ENCODE measurements around the gene PIGX. TPM values are rescaled to one million over a fixed set of nuclear protein-coding genes. Genes with fewer than 3 reads are reported as not detected.

The PIGX gene
- total and polyA plus RNA-seq, 4 donors = 5.1 to 10.0 (median 6.6) TPM

DNA sequence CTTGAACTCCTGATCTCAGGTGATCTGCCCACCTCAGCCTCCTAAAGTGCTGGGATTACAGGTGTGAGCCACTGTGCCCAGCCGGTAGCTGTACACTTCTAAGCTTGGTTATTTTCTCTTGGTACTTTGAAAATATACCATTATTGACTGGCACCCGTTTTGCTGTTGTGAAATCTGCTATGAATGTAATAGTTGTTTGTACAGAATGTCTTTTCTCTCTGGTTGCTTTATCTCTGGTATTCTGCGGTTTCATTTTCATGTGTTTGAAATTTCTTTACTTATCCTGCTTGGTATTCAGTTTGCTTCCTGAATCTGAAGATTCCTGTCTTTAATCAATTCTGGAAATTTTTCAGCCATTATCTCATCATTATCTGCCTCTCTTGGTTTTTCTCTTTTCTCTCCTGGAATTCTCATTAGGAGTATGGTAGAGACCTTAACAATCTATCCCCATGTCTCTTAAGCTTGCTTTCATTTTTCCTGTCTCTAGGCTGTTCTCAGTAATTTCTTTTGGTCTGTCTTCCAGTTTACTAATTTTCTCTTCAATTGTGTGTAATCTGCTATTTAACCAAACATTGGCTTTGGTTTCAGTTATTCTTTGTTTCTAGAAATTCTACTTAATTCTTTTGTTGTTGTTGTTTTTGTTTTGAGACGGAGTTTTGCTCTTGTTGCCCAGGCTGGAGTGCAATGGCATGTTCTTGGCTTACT, 24.6 kb downstream of the PIGX start:
- H3K27ac ChIP-seq (ENCODE audit: low read depth in 1 of 2, low read length in 2 of 2) = no peak overlapping the region
- peaks cover 0 to 3% (median 0%) of the 10 kb centered on the region in 4 donors for H3K36me3 ChIP-seq (ENCODE audit: control insufficient read depth in 4 of 4, insufficient read depth in 3 of 4, low read depth in 1 of 4, low read length in 3 of 4)
- peaks cover 0 to 7% (median 2%) of the 10 kb centered on the region in 4 donors for H3K4me1 ChIP-seq (ENCODE audit: control insufficient read depth in 4 of 4, insufficient read depth in 4 of 4, low read length in 3 of 4)
- TF ChIP-seq FOXA2 (IDR thresholded peaks at IDR 0.05) (no peak), CTCF (IDR thresholded peaks at IDR 0.05; ENCODE audit: low read depth, low read length, missing input control) (no peak), GABPA (IDR thresholded peaks at IDR 0.05 in 1 of 2, conservative IDR thresholded peaks at IDR 0.05 in 1 of 2) (no peak)
- no peak overlapping the region for H3K4me3 ChIP-seq (ENCODE audit: low read depth in 1 of 3, low read length in 3 of 3)
- 82% methylated on average over 4 of the region's 4 CpGs for WGBS
- no peak overlapping the region for H3K9ac ChIP-seq (ENCODE audit: low read depth in 1 of 2, low read length in 2 of 2)
- H3K27me3 ChIP-seq (ENCODE audit: control insufficient read depth in 4 of 4, insufficient read depth in 4 of 4, low read length in 3 of 4) = no peaks in the 10 kb centered on the region
- no peaks in the 10 kb centered on the region for H3K9me3 ChIP-seq (ENCODE audit: control insufficient read depth in 4 of 4, low read length in 3 of 4)
- no peak for DNase-seq (ENCODE audit: low spot score)

GRCh38 chr3:196737655-196738054, 25.5 kb downstream of the PIGX start:
- Histone ChIP-seq H3K36me3 (ENCODE audit: control insufficient read depth in 4 of 4, insufficient read depth in 3 of 4, low read depth in 1 of 4, low read length in 3 of 4) (peaks cover 0 to 3% (median 0%) of the 10 kb centered on the region in 4 donors), H3K9me3 (ENCODE audit: control insufficient read depth in 4 of 4, low read length in 3 of 4) (no peaks in the 10 kb centered on the region), H3K27me3 (ENCODE audit: control insufficient read depth in 4 of 4, insufficient read depth in 4 of 4, low read length in 3 of 4) (no peaks in the 10 kb centered on the region), H3K9ac (ENCODE audit: low read depth in 1 of 2, low read length in 2 of 2) (no peak overlapping the region), H3K4me3 (ENCODE audit: low read depth in 1 of 3, low read length in 3 of 3) (no peak overlapping the region), H3K27ac (ENCODE audit: low read depth in 1 of 2, low read length in 2 of 2) (no peak overlapping the region), H3K4me1 (ENCODE audit: control insufficient read depth in 4 of 4, insufficient read depth in 4 of 4, low read length in 3 of 4) (peaks cover 3 to 11% (median 3%) of the 10 kb centered on the region in 4 donors)
- no peak for TF ChIP-seq CTCF (IDR thresholded peaks at IDR 0.05; ENCODE audit: low read depth, low read length, missing input control)
- no peak for TF ChIP-seq MAX (IDR thresholded peaks at IDR 0.05)
- TF ChIP-seq, protein P1, sequence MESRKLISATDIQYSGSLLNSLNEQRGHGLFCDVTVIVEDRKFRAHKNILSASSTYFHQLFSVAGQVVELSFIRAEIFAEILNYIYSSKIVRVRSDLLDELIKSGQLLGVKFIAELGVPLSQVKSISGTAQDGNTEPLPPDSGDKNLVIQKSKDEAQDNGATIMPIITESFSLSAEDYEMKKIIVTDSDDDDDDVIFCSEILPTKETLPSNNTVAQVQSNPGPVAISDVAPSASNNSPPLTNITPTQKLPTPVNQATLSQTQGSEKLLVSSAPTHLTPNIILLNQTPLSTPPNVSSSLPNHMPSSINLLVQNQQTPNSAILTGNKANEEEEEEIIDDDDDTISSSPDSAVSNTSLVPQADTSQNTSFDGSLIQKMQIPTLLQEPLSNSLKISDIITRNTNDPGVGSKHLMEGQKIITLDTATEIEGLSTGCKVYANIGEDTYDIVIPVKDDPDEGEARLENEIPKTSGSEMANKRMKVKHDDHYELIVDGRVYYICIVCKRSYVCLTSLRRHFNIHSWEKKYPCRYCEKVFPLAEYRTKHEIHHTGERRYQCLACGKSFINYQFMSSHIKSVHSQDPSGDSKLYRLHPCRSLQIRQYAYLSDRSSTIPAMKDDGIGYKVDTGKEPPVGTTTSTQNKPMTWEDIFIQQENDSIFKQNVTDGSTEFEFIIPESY (IDR thresholded peaks at IDR 0.05) = no peak
- TF ChIP-seq HNF4G (IDR thresholded peaks at IDR 0.05) = no peak
- no peak for TF ChIP-seq GABPA (IDR thresholded peaks at IDR 0.05 in 1 of 2, conservative IDR thresholded peaks at IDR 0.05 in 1 of 2)
- whole genome bisulfite sequencing = 91% methylated on average over 6 of the region's 6 CpGs
- no peak for DNase-seq (ENCODE audit: low spot score)

All from liver (tissue), 9 donors.